ENCODE data around the gene CHSY3.
A peak's percentile ranks its signal among the peaks of the same experiment; 100 is the strongest.

Gene CHSY3

DNA sequence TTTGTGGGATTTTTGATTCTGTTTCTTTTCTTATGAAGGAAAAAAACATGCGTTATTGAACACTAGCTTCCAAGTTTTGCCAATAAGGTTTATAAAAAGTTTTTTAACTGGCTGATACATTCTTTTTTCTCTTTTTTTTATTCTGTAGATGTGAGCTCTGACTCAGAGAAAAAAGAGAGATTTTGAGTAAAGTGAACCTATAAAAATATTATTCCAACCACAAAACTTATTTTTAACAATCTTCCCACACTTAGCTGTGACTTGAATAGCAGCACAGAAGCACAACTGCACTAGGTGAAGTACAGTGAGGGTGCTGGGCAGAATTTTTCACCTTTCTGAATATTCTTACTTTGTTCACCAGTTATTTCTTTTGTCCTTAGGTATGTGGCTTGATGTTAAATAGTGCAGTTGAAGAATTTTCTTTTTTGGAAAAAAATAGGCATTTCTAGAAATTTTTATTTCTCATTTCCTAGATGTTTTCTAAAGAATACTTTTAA is 41.6 kb downstream of the CHSY3 start:
- no peak for DNase-seq (ENCODE audit: low read depth)

DNA sequence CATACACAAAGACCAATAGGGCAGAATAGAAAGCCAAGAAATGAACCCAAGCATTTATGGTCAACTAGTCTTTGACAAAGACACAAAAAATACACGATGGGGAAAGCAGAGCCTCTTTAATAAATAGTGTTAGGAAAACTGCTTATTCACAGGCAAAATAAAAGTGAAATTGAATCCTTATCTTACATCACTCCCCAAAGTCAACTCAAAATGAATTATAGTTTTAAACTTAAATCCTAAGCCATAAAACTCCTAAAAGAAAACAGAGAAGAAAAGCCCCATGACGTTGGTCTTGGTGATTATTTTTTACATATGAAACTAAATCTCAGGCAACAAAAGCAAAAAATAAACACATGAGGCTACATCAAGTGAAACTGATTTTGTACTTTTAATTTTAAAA is 46.8 kb downstream of the CHSY3 start:
- no peak for DNase-seq (ENCODE audit: low read depth)

DNA sequence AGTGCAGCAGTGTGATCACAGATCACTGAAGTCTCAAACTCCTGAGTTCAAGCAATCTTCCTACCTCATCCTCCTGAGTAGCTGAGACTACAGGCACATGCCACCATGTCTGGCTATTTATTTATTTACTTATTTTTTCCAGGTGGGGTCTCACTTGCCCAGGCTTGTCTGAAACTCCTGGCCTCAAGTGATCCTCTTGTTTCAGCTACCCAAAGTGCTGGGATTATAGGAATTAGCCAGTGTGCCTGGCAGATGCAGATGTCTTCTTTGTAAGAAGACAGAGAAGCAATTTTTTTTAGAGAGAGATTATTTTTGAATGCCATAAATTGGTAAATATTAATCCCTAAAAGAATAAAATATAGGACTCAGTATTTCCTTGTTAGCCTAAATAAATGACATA is 54.3 kb downstream of the CHSY3 start:
- no peak for DNase-seq (ENCODE audit: low read depth)

DNA sequence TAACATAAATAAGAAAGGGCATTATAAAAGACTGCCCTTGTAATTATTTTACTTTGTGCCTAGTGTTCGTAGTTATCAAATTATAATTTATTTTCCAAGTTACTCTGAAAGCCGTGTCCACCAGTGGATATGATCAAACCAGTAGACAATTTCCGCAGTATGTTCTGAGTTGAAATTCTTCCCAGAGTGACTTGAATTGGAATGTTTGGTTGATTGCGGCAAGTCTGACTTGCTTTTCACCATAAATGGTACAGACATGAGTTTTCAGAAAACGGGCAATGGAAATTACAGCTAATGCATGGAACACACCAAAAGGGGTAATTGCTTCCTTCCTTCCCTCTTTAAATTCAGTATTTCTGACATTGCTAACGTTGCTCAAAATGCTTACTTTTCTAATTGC is 56.6 kb downstream of the CHSY3 start:
- DNase-seq (ENCODE audit: low read depth), result no peak

DNA sequence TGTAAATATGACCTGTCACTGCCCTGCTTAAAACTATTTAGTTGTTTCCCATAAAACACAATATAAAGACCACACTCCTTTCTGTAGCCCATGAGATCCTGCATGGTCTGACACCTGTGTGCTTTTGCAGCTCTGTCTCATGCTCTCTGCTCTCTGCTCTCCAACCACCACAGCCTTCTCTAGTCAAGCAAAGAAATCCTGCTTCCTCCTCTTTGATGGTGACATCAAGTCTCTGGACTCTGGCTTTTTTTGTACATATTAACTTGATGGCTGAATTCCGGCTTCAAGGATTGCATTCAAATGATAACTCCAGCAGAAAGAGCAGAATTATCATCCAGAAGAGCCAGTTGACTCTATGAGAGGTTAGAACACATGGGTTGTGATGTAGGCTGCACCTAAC is 58.2 kb downstream of the CHSY3 start:
- no peak for DNase-seq (ENCODE audit: low read depth)

DNA sequence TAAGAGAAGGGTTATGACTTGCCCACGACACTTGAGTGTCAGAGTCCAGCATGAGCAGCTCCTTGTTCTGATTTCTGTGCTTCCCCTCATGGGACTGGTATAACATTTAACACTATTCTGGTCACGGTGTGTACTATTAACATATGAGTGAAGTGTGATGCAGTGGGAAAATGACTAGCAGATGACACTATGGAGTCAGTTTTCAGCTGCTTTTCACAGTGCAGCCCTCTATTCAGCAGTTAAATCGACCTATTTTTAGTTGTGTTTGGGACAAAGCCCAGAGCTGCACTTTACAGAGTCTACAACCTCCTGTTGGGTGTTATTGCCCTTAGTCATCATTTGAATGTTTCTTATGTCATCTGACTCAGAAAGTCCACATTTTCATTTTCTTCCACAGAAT is 59.1 kb downstream of the CHSY3 start:
- DNase-seq (ENCODE audit: low read depth), result peak; percentile 83

DNA sequence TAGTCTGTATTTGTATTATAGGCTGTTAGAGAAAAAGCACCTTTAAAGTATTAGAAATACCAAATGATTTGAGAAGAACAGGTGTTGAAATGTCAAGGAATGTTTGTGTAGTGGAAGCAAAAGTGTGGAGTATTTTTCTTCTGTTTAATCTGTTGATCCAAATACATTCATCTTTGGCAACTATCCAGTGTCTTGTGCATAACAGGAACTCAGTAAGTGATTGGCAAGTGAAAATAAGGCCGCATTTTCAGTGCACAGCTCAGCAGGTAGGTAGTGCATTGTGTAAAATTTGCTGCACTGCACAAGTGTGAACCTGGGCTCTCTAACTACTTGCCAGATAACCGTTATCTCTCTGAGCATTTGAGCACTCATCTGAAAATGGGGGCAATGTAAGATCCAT is 61.8 kb downstream of the CHSY3 start:
- DNase-seq (ENCODE audit: low read depth), result no peak

DNA sequence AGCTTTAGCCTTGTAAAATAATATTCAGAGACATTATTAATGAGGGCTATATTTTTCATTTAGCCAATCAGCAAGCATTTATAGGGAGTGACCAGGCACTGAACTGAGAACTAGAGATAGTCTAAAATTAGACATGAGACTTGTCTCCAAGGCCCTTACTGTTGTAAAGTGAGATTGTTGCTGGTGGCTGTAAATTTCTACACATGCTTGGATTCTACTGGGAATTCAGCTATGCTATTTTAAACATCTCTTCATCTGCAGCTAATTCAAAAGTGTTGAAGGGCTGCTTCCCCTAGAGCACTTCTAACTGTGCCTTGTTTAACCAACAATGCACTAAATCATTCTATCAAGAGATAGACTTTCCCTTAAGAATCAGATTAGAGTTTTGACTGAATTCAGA is 67.4 kb downstream of the CHSY3 start:
- DNase-seq (ENCODE audit: low read depth), result no peak

DNA sequence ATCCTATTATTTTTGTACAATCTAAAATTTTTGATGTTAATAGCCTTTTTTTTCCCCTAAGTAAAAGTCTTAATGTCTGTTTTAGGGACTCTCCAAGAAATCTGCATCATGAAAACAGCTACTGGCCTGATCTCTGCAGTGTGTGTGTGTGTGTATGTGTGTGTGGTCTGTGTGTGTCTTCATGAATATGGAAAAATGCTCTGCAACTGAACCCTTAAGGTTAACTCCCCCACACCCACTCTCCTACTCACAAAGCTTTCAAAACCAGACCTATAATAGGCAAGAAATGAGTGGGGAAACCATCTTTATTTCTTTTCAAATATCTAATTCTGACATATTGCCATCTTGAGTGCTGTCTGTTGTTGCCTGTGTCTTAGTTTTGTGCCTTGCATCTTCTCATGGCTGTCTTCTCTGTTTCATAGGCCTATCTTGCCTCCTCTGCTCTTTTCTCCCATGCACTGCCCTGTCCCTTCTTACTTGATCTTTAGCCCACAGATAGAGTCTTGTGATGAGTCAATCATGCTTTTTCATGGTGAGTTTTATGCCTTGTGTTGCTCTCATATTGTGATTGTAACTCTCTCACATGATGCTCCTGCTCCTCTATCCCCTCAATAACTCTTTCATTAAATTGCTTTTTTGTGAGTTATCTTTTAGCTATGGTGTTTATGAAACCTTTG is 68.3 kb downstream of the CHSY3 start:
- no peak for DNase-seq (ENCODE audit: low read depth)

DNA sequence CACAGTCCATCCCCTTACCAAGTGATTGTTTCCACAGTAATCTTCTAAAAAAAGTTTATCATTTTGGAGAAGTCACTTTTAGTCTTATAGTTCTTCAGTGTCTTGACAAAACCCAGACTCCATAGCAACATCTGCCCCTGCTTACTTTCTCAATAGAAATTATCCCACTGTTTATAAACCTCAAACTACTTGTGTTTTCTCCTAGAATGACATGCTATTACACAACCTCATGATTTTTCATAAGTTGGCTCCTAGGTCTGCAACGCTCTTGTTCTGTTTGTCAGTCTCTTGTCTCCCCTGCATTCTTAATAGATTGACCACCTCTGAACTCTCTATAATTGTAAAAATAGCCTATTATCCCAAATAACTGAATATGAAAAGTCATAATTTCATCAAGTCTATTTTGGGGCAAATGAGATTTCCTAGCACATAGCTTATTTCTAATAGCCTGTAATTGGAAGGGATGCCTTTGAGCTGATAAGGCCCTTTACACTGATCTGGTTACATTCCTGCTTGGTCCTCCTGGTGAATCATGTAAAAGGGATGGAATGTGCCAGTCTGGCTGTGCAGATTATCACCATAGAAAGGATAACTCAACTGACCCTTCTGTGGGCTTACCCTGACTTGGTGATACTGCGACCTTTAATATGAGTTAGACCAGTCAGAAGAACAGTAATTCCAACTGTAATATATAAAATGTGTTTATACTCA is 69.6 kb downstream of the CHSY3 start:
- no peak for DNase-seq (ENCODE audit: low read depth)

DNA sequence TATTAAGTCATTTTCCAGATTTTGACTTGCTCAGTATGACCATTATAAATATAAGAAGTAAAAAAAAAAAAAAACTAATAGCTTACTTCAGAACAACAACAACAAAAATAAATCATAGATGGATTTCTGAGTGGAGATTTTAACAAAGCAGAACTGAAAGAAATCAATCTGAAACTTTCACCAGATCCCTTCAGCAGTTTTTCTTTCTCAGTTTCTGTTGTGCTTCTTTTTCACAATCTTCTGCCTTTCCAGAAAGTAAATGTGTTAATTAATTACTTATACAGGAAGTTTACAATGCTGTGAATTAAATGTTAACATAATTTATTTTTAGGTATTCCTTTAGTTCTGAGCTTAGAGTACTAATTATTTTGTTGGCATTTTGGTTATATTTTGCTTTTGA is 73.5 kb downstream of the CHSY3 start:
- no peak for DNase-seq (ENCODE audit: low read depth)

DNA sequence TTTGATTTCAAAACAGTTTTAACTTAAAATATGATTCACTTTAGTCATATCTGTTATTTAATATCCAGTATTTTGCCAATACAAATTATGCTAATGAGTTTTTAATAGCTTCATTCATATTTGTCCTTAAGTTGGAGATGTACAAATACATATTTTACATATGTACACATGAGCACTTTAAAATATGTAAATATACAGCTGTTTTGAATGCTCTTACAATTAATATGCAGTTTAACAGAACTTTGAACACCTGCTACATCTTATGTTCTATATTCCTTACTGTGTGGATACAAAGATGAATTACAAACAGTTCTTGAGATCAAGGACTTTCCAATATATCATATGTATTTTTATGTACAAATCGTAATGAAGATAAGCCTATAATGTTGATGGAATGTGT is 74.0 kb downstream of the CHSY3 start:
- no peak for DNase-seq (ENCODE audit: low read depth)

DNA sequence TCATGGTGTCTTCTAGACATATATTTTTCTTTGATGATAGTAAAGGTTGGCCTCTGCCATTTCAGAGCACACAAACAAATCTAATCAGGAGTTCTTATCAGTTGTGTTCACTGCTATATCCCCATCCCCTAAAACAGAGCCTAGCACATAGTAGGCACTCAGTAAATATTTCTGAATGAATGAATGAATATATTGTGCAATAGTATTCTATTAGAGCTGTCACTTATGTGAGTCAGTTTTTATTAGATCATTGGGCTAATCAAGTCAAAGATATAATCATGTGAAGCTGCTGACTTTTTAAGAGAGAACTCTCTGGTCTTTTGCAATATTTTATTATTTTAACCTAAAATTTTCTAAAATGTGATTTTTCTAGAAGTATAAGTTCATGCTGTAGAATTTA is 84.2 kb downstream of the CHSY3 start:
- DNase-seq (ENCODE audit: low read depth), result no peak

DNA sequence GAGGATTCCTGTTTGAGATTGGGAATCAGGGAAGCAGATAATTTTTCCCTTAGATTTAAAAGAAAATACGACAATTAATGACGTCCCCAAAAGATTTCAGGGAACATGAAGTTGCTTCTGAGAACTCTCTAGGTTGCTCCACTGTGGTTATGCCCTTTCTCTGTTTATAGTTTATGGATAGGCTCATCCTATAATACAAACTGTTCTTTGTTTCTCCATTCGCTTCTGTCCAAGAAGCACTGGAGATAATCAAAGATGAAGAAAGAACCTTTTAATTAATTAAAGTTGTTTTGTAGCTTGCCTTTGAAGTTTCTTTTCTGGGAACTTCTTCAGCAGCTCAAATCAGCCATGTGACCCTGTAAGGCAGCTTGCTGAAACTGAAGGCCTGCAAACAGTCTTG is 87.5 kb downstream of the CHSY3 start:
- DNase-seq (ENCODE audit: low read depth), result no peak

DNA sequence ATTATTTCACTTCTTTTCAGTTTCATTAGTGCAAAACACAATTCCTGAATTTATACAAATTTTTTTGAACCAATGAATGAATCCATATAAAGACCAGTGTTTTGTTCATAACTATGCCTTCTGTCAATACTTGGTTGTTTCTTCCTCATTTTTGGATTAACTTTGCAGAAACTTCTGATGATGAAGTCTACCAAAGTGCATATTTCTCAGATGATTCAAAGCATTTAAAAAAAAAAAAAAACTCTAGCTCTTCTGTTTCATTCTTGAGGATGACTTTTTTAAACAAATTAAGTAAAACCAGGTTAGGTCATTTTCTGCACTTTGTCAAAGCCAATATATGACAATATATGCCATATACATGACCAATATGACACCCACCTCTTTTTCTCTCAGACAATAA is 92.6 kb downstream of the CHSY3 start:
- DNase-seq (ENCODE audit: low read depth), result no peak

DNA sequence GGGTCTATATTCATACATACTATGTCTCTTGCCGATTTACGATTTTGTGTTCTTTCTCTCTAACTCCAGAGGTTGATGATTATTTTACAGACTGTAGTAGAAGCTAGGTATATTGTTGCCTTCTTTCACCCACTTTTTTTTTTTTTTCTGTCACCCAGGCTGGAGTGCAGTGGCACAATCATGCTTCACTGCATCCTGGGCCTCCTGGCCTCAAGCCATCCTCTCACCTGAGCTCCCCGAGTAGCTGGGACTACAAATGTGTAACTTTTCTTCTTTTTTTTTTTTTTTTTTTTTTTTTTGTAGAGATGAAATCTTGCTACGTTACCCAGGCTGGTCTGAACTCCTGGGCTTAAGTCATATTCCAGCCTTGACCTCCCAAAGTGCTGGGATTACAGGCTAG is 96.2 kb downstream of the CHSY3 start:
- no peak for DNase-seq (ENCODE audit: low read depth)

DNA sequence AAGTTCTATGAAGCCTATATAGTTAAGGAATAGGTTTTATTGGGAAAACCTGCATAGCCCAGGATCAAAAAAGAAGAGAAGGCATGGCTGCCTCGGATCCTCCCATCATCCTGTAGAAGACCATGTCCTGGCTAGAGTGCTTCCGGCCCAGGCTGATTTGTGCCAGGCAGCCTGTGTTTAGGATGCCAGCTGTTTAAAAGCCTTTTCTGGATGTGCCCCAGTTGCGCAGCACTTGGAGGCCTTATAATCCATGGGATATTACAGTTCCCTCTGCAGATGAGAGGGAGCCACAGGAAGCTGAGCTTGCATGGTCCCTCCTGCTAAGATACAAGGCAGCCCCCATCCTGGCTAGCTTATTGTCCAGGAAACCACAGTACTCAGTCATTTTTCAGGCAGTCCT is 97.9 kb downstream of the CHSY3 start:
- no peak for DNase-seq (ENCODE audit: low read depth)

DNA sequence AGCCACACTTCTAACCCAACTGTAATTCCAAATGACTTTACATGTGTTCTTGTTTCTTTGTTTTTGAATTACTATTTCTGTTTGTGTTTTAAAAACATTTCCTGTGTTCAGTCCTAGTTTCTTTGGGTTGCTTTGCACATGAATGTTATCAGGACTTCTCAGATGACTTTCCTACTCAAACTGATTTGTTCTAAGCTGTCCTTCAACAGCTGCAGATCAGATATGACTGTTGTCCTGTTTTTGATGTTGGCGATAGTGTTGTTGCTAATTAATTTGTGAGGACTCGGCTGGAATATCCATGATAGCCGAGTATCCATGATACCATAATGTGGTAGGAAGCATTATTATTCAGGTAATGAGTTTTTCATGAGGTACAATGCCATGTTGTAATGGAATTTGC is 98.6 kb downstream of the CHSY3 start:
- DNase-seq (ENCODE audit: low read depth), result no peak

DNA sequence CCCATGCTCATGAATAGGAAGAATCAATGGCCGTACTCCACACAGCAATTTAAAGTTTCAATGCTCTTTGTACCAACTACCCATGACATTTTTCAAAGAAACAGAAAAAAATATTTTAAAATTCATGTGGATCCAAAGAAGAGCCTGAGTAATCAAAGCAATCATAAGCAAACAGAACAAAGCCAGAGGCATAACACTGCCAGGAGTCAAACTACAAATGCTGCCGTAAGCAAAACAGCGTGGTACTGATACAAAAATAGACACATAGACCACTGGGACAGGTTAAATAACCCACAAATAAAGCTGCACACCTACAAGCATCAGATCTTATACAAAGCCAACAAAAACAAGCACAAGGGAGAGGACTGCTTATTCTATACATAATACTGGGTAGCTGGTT is 107.7 kb downstream of the CHSY3 start:
- no peak for DNase-seq (ENCODE audit: low read depth)

DNA sequence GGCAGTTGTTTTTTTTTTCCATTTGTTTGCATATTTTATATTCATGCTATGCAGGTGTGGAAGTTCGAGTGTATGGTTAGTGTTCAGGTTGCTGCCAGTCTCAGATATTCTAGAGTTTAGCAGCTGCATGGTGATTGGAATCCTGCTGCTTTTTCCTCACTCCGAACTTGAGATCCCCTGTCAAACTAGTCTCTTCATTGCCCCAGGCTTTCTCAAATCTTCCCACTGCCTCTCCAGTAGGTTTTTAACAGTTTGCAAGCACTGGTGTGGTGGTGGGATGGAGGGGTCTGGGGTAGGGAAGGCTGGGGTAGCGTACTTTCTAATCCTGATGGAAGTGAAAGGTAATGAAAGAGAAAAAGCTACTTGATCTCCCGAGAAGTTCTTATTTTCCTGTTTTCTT is 112.9 kb downstream of the CHSY3 start:
- no peak for DNase-seq (ENCODE audit: low read depth)

DNA sequence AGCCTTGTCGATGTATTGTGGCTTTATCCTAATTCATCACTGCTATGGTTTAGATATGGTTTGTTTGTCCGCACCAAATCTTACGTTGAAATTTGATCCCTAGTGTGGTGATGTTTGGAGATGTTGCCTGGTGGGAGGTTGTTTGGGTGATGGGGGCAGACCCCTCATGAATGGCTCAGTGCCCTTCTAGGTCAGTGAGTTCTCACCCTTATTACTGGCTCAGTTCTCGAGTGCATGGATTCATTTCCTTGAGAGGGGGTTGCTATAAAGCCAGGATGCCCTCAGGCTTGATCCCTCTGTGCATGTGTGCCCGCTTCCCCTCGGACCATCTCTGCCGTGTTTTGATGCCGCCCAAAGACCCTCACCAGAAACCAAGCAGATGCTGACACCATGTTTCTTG is 114.4 kb downstream of the CHSY3 start:
- no peak for DNase-seq (ENCODE audit: low read depth)

DNA sequence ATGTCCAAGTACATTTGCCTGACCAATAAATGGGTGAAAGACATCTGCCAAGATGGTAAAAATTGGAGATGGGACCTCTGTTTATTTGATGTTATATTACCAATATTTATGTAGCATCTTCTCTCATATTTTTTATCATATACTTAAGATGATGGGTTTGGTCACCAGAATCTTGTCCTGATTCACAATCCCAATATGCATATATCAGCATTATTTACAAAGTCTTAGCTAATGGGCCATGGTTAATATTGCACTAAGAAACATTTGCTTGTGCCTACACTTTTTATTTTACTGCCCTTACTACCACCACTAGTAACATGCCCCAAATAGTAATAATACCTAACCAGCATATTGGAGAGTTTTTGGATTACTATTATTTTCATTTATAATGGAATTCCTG is 116.7 kb downstream of the CHSY3 start:
- DNase-seq (ENCODE audit: low read depth), result no peak

DNA sequence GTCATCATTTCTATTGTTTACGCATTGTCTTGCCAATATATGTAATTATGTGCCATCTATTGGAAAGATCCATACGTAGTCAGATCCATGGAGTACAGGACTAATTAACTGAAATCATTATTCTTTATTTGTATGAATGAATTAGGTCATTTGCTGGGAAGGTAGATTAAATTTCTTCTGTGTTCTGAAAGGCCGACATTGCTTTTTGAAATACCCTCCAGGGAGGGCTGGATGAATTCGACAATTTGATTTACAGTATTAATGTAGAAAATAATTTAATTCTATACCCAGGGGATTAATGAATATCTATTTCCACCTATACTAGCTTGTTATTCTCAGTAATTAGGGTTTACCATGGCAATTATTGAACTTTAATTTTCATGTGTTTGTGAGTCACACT is 117.6 kb downstream of the CHSY3 start:
- no peak for DNase-seq (ENCODE audit: low read depth)

DNA sequence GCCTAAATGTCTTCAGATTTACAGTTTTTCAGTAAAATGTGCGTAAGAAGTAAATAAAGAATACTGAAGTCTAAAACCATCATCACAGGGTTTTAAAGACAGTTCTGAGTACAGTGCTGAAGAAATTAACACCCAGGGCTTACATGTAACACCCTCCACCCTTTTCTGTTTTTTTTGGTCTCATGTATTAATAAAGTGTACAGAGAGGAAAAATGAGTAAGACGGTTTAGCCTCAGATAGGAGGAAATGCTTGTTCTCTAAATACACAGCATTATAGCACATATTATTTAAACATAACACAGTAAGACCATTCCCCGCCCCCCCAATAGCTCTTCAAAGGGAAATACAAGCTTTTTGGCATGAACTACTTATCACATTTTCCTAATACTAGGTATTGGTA is 119.3 kb downstream of the CHSY3 start:
- no peak for DNase-seq (ENCODE audit: low read depth)
